Heart right ventricle (tissue), 16 donors: ENCODE results near the gene CSE1L. TPM values are rescaled to one million over a fixed set of nuclear protein-coding genes. Genes with fewer than 3 reads are reported as not detected.

ENCODE experiments used
- ATAC-seq, 8 donors: fragments of 200-7000 bp; cut with Tn5 transposase; one replicate each; pipeline ENCODE4 v1.9.1; 2020; ENCODE audit warnings: mild to moderate bottlenecking in 8 of 8, moderate library complexity in 8 of 8, moderate number of reproducible peaks in 1 of 8
- DNase-seq, 2 donors: peaks; one replicate each; pipeline ENCODE4 v3.0.0-alpha.2; 2020
- H3K27ac ChIP-seq, 10 donors: fragments of 200-600 bp; sonication (generic) in 2 of 10; one replicate each; pipeline versions ENCODE4 v1.5.0 to v1.8.0; 2020 to 2022; ENCODE audit warnings: mild to moderate bottlenecking in 3 of 10
- H3K27me3 ChIP-seq, 7 donors: fragments of 200-600 bp; one replicate each; pipeline ENCODE4 v1.8.0; 2021 to 2022; ENCODE audit warnings: mild to moderate bottlenecking in 2 of 7
- H3K36me3 ChIP-seq, 9 donors: fragments of 200-600 bp; sonication (generic) in 1 of 9; one replicate each; pipeline versions ENCODE4 v1.5.0 to v1.8.0; 2020 to 2022; ENCODE audit warnings: mild to moderate bottlenecking in 2 of 9
- H3K4me1 ChIP-seq, 9 donors: fragments of 200-600 bp; sonication (generic) in 1 of 9; one replicate each; pipeline versions ENCODE4 v1.5.0 to v1.8.0; 2020 to 2022; ENCODE audit warnings: mild to moderate bottlenecking in 4 of 9
- H3K4me3 ChIP-seq, 10 donors: fragments of 200-600 bp; sonication (generic) in 2 of 10; one replicate each; pipeline versions ENCODE4 v1.5.0 to v1.8.0; 2020 to 2022; ENCODE audit warnings: mild to moderate bottlenecking in 7 of 10, moderate library complexity in 2 of 10
- H3K9me3 ChIP-seq, 11 donors: fragments of 200-600 bp in 10 of 11; sonication (generic) in 2 of 11; one replicate each; pipeline versions ENCODE4 v1.5.0 to v1.8.0; 2013 to 2022; ENCODE audit warnings: mild to moderate bottlenecking in 2 of 11, control low read depth in 1 of 11, moderate library complexity in 1 of 11
- CTCF ChIP-seq, 9 donors: fragments of 200-600 bp; sonication (generic) in 2 of 9; IDR thresholded peaks; one replicate each; pipeline versions ENCODE4 v1.5.0 to v1.8.0; 2021 to 2022; ENCODE audit warnings: antibody characterized with exemption in 9 of 9, mild to moderate bottlenecking in 5 of 9, moderate library complexity in 1 of 9
- WGBS, 2 donors: extraction: QIAGEN DNeasy Blood & Tissue Kit; methylation state at CpG; one replicate each; pipeline ENCODE4 v1.1.7; 2013; ENCODE audit warnings: inconsistent platforms in 1 of 2; 5-methylcytosine and 5-hydroxymethylcytosine counted together
- intact Hi-C, 10 donors: fragments of 100-400 bp; cut with DNase I; formaldehyde crosslinking; loops; one replicate each; pipeline versions ENCODE4 v1.11.1 to v1.14.2; 2022
- long read RNA-seq, 3 donors: library from polyadenylated mRNA; unstranded; transcript quantifications; one replicate each; pipeline ENCODE4 v2.0.0, GENCODE V29; 2020 to 2021
- polyA plus RNA-seq, 2 donors: library from polyadenylated mRNA; stranded (reverse); fragments of 200-250 nt; gene quantifications; one replicate each; pipeline ENCODE4 v1.2.3, GENCODE V29; 2013
- total RNA-seq, 10 donors: library from RNA; stranded (reverse); fragmentation: NEBNext Ultra II Directional in 3 of 10; extraction: Animal tissue kit (Norgen Biotek cat#: 25700) in 3 of 10; gene quantifications; one replicate each; pipeline versions ENCODE4 v1.2.1 to v1.2.4, GENCODE V29; 2021 to 2023
- donor health status: Arrhythmogenic right ventricular cardiomyopathy.
- donor health status: ischemic (EF 13 %, LVEDD 7.1; RV severe dilation, severe dysfunction).
- donor health status: healthy with polysubstance abuse.
- donor health status: DM: no; HTN: yes; CAD: no.
- donor health status: DM: no; HTN: no; CAD: no.
- donor health status: ischemic (EF 25% LVEDD 6.9; RV normal size, moderate dysfunction).
- donor health status: ischemic (EF 25% LVEDD 5.7; RV mildly dilated, moderate dysfunction).
- donor health status: healthy.
- donor health status: DM: yes; HTN: yes; CAD: no.
- donor health status: Ischemic cardiomyopathy.
- donor health status: ischemic (EF 35%, LVEDD 5.7; RV mildly dilated, moderate dysfunction).
- donor health status: nonischemic (EF 11% LVEDD 7.7; RV severe dilation, severe dysfunction).
- donor health status: DM: yes; HTN: yes; CAD: no.
- donor health status: PGD.
- donor health status: ischemic (EF 29% LVEDD 5.4; RV normal size, mild dysfunction).
- donor health status: nonischemic (EF 23%, LVEDD 6.1; RV moderate dilation, normal function).

The CSE1L gene
- total RNA-seq (10 to 100 TPM; 27.8 to 47.6 (median 39.9) TPM), polyA plus RNA-seq (10 to 100 TPM; 16.2 to 37.6 TPM)
- long read RNA-seq, donor 1, transcript CSE1L-201 (25 exons, 3,553 nt) = major isoform, 18 of 28 reads
- long read RNA-seq, donor 1, partial matches to known transcripts = 7 of 28 reads
- long read RNA-seq, donor 1, other reads (novel, unspliced or antisense) = 3 of 28 reads
- long read RNA-seq, donor 2, transcript CSE1L-201 (25 exons, 3,553 nt) = major isoform, 20 of 25 reads
- long read RNA-seq, donor 2, partial matches to known transcripts = 3 of 25 reads
- long read RNA-seq, donor 2, other reads (novel, unspliced or antisense) = 2 of 25 reads
- long read RNA-seq, donor 3, transcript CSE1L-201 (25 exons, 3,553 nt) = major isoform, 54 of 78 reads
- long read RNA-seq, donor 3, partial matches to known transcripts = 16 of 78 reads
- long read RNA-seq, donor 3, other reads (novel, unspliced or antisense) = 5 of 78 reads

DNA sequence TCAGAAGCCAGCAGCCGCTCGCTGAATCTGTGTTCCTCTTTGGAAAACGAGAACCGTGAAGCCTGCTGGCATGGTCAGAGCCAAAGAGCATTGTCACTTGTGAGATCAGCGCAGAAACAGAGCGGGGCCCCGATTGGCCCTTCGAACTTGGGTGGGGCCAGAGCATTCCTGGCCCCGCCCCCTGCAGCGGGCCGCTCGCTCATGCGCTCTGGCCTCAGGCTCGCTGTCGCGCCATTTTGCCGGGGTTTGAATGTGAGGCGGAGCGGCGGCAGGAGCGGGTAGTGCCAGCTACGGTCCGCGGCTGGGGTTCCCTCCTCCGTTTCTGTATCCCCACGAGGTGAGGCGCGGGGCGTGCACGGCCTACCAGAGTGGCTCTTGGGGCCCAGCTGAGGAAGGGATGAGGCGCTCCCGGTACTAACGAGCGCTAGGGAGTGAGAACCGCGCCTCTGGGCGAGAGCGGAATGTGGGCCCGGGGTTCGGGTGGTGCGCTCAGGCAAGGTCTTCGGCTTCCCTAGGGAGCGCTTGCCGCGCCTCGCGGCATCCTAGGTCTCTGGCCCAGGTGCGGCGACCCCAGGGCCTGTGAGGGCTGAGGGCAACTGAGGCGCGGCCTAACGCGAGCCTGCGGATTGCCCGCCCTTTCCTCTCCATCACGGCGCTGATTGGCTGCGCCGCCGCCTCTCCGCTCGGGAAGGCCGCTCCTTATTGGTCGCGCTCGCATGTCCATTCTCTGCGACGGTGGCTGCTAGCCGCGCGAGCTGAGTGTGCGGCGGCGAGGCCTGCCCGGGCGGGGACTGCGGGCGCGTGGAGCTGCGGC is at the start of gene CSE1L:
Gene CSE1L (plus strand): TSS at position 226 of the 814 bp plus-strand sequence. CDS start 12,152 bp downstream, outside the sequence.
- Histone ChIP-seq H3K36me3 (peaks cover 0 to 15% (median 0%) of the 10 kb centered on the region in 9 donors), H3K4me3 (peak within 1 kb of the TSS; percentile 64 to 98 (median 92)), H3K27me3 (no peaks in the 10 kb centered on the region), H3K9me3 (no peaks in the 10 kb centered on the region), H3K27ac (peak within 1 kb of the TSS; percentile 42 to 94 (median 90)), H3K4me1 (peaks cover 0 to 32% (median 22%) of the 10 kb centered on the region in 9 donors)
- WGBS, 2 donors = 0 to 1% methylated on average over 68 to 80 of the region's 80 CpGs
- peak in 1 of 9 donors; percentile 15 for TF ChIP-seq CTCF (IDR thresholded peaks at IDR 0.05)
- ATAC-seq (peak; percentile 96 to 99 (median 98)), DNase-seq (peak; percentile 94 to 95)
- intact Hi-C loops = no loop called here

DNA sequence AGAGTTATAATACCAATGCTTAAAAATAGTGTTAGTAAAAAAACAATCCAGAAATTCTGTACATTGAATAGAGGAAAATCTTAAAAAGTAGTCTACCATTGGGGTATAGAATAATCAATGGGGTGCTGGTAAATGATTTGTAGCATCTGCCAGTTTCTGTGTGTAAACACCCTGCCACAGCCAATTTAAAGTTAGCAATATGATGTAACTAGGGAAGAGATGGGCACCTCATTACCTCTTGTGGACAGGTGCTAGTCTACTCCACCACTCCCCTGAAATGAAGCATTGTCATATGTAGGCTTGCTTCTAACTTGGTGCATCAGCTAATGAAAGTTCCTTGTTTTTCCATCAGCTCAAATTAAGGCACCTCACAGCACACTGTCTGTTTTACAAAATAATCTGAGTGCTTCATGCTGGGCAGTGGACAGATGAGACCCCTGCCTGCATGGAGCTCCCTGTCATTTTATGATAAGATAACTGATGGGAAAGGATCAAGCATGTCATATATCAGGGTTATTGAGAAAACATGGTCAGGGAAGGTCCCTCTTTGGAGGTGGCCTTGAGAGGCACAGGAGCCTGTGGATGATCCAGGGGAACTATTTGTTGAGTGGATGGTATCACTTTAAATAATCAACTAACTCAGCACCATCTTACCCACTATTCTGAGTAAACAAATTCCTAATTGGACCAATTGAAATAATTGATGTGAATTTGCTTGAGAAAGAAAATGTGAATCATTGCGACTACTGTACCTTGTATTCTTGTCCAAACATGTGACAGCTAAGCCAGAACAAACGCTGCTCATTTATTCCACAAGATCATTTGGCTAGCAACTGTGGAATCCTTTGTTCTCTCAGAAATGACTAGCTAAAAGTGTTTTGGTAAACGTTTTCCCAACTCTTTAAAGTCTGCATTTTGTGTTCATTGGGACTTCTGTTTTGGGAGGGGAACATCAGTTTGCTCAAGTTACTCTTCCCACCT is 45.9 kb upstream of the CSE1L start:
- WGBS, 2 donors = 59 to 68% methylated on average over 3 of the region's 3 CpGs
- no peak for ATAC-seq

GRCh38 chr20:49001741-49002140 is 44.4 kb upstream of the CSE1L start:
- Histone ChIP-seq H3K4me1 (no peaks in the 10 kb centered on the region), H3K36me3 (peaks cover 0 to 99% (median 70%) of the 10 kb centered on the region in 9 donors), H3K4me3 (no peak overlapping the region), H3K27me3 (no peaks in the 10 kb centered on the region), H3K9me3 (no peaks in the 10 kb centered on the region), H3K27ac (no peak overlapping the region)
- WGBS, 2 donors = 98 to 99% methylated on average over 7 of the region's 7 CpGs
- intact Hi-C loops = no loop called here
- DNase-seq (no peak), ATAC-seq (no peak)
- TF ChIP-seq CTCF (IDR thresholded peaks at IDR 0.05) = no peak

More for the DNA sequence above, 45.9 kb upstream of the CSE1L start:
- intact Hi-C loops = no loop called here
- Histone ChIP-seq H3K27me3 (no peaks in the 10 kb centered on the region), H3K27ac (no peak overlapping the region), H3K9me3 (no peaks in the 10 kb centered on the region), H3K36me3 (peaks cover 0 to 99% (median 71%) of the 10 kb centered on the region in 9 donors), H3K4me1 (no peaks in the 10 kb centered on the region), H3K4me3 (no peak overlapping the region)
- DNase-seq = no peak
- no peak for TF ChIP-seq CTCF (IDR thresholded peaks at IDR 0.05)
